DOHH2 (cell line): ENCODE measurements around the gene FXYD1.

Experiments used
- H3F3A ChIP-seq: fragments of 200-600 bp; sonication (generic), shearing (Covaris generic); 2 replicates; pipeline ENCODE4 v1.6.0; 2016; ENCODE audit warnings: antibody characterized with exemption, mild to moderate bottlenecking; ENCODE audit not compliant: control insufficient read depth, insufficient read depth
- H3K27ac ChIP-seq: fragments of 200-600 bp; sonication (generic); 2 replicates; pipeline ENCODE4 v1.5.1; 2014; ENCODE audit warnings: low read depth, mild to moderate bottlenecking, low read length, moderate library complexity
- H3K27me3 ChIP-seq: fragments of 200-600 bp; sonication (generic); 2 replicates; pipeline ENCODE4 v1.6.1; 2014; ENCODE audit warnings: mild to moderate bottlenecking, low read length, mixed read lengths; ENCODE audit not compliant: control insufficient read depth
- H3K36me3 ChIP-seq: fragments of 200-600 bp; sonication (generic); 2 replicates; pipeline ENCODE4 v1.6.1; 2014; ENCODE audit warnings: mild to moderate bottlenecking, low read length, moderate library complexity, mixed read lengths; ENCODE audit not compliant: control insufficient read depth
- H3K4me1 ChIP-seq: fragments of 200-600 bp; sonication (generic); 2 replicates; pipeline ENCODE4 v1.6.1; 2014; ENCODE audit warnings: mild to moderate bottlenecking, low read length, mixed read lengths; ENCODE audit not compliant: control insufficient read depth
- H3K4me2 ChIP-seq: fragments of 200-600 bp; sonication (generic); 2 replicates; pipeline ENCODE4 v1.6.0; 2014; ENCODE audit warnings: mild to moderate bottlenecking, low read length, moderate library complexity
- H3K4me3 ChIP-seq: fragments of 200-600 bp; sonication (generic); 2 replicates; pipeline ENCODE4 v1.5.1; 2014; ENCODE audit warnings: mild to moderate bottlenecking, low read length, mixed read lengths
- H3K79me2 ChIP-seq: fragments of 200-600 bp; sonication (generic); 2 replicates; pipeline ENCODE4 v1.6.1; 2014; ENCODE audit warnings: mild to moderate bottlenecking, low read length, mixed read lengths; ENCODE audit not compliant: control insufficient read depth
- H3K9me2 ChIP-seq: fragments of 200-600 bp; sonication (generic); replicated peaks from 2 replicates; pipeline ENCODE4 v1.6.1; 2014; ENCODE audit warnings: mild to moderate bottlenecking, low read length, mixed read lengths; ENCODE audit not compliant: control insufficient read depth
- H3K9me3 ChIP-seq: fragments of 200-600 bp; sonication (generic); 2 replicates; pipeline ENCODE4 v1.6.1; 2014; ENCODE audit warnings: antibody characterized with exemption, low read length, mixed read lengths; ENCODE audit not compliant: control insufficient read depth, insufficient read depth
- H4K20me1 ChIP-seq: fragments of 200-600 bp; sonication (generic); 2 replicates; pipeline ENCODE4 v1.6.0; 2014; ENCODE audit warnings: low read depth, mild to moderate bottlenecking, antibody characterized with exemption, low read length, moderate library complexity; ENCODE audit not compliant: control insufficient read depth, insufficient read depth
- EZH2phosphoT487 ChIP-seq: fragments of 200-600 bp; sonication (generic); IDR thresholded peaks from 2 replicates; pipeline ENCODE4 v1.6.1; 2017; ENCODE audit warnings: borderline replicate concordance, mild to moderate bottlenecking, antibody characterized with exemption, low read length, moderate library complexity, mixed read lengths
- TF ChIP-seq, protein P1 (sequence below): fragments of 200-600 bp; sonication (generic); IDR thresholded peaks from one replicate; pipeline ENCODE4 v1.5.1; 2014; ENCODE audit warnings: antibody characterized with exemption, mild to moderate bottlenecking, low read depth, low read length; ENCODE audit not compliant: poor library complexity, severe bottlenecking

The FXYD1 gene

DNA sequence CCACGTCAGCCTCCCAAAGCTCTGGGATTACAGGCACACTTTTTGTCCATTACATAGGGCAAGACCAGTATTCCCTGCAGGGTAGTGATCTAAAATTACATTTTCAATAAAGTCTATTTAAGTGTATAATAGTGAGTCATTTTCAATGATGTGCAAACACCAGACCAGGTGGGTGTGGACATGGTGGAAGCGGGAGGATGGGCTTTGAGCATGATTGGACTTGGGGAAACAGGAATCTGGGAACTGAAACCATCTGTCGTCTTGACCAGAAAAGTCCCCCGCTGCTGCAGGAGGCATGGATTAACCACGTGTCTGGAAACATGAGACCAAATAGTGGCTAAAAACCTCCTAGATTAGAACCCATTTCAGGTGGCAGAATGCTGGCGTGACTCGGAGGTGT is 18.1 kb upstream of the FXYD1 start:
- Histone ChIP-seq H3K27ac (no peak overlapping the region), H3F3A (no peaks in the 10 kb centered on the region), H3K4me2 (no peak overlapping the region)

DNA sequence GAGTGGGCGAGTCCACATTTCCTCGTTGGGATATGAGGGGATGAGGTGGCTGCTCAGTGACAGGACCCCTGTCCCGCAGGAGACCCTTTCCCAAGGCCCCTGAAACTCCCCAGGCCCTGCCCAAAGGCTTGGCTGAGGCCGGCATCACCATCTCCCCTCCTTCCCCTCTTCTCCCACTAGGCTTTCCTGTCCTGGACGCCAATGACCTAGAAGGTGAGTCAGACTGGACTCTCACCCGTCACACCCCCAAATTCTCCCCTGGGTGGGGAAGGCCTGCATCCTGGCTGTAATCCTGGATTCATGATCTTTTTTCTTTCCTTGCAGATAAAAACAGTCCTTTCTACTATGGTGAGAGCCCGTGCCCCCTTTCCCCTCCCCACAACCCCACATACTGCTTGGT is 17.7 kb upstream of the FXYD1 start:
- Histone ChIP-seq H4K20me1 (no peaks in the 10 kb centered on the region; the same call in 1 of the 2 replicates), H3K79me2 (no peaks in the 10 kb centered on the region), H3K4me1 (peaks cover 16% of the 10 kb centered on the region), H3K9me2 (no peaks in the 10 kb centered on the region), H3K36me3 (no peaks in the 10 kb centered on the region), H3K9me3 (no peaks in the 10 kb centered on the region), H3K4me2 (no peak overlapping the region), H3K27me3 (peaks cover 7% of the 10 kb centered on the region), H3K4me3 (no peak overlapping the region), H3K27ac (no peak overlapping the region), H3F3A (no peaks in the 10 kb centered on the region)
- TF ChIP-seq, protein P1, sequence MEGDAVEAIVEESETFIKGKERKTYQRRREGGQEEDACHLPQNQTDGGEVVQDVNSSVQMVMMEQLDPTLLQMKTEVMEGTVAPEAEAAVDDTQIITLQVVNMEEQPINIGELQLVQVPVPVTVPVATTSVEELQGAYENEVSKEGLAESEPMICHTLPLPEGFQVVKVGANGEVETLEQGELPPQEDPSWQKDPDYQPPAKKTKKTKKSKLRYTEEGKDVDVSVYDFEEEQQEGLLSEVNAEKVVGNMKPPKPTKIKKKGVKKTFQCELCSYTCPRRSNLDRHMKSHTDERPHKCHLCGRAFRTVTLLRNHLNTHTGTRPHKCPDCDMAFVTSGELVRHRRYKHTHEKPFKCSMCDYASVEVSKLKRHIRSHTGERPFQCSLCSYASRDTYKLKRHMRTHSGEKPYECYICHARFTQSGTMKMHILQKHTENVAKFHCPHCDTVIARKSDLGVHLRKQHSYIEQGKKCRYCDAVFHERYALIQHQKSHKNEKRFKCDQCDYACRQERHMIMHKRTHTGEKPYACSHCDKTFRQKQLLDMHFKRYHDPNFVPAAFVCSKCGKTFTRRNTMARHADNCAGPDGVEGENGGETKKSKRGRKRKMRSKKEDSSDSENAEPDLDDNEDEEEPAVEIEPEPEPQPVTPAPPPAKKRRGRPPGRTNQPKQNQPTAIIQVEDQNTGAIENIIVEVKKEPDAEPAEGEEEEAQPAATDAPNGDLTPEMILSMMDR, result no peak
- no peak for TF ChIP-seq EZH2phosphoT487

More for the DNA sequence above, 18.1 kb upstream of the FXYD1 start:
- peaks cover 7% of the 10 kb centered on the region for H3K27me3 ChIP-seq
- TF ChIP-seq EZH2phosphoT487, result no peak
- TF ChIP-seq, protein P1, result no peak
- H3K79me2 ChIP-seq, result no peaks in the 10 kb centered on the region
- no peak overlapping the region for H3K4me3 ChIP-seq
- H3K9me3 ChIP-seq, result no peaks in the 10 kb centered on the region
- H3K36me3 ChIP-seq, result no peaks in the 10 kb centered on the region
- H3K9me2 ChIP-seq, result no peaks in the 10 kb centered on the region
- H4K20me1 ChIP-seq, result no peaks in the 10 kb centered on the region; the same call in 1 of the 2 replicates
- peaks cover 16% of the 10 kb centered on the region for H3K4me1 ChIP-seq

DNA sequence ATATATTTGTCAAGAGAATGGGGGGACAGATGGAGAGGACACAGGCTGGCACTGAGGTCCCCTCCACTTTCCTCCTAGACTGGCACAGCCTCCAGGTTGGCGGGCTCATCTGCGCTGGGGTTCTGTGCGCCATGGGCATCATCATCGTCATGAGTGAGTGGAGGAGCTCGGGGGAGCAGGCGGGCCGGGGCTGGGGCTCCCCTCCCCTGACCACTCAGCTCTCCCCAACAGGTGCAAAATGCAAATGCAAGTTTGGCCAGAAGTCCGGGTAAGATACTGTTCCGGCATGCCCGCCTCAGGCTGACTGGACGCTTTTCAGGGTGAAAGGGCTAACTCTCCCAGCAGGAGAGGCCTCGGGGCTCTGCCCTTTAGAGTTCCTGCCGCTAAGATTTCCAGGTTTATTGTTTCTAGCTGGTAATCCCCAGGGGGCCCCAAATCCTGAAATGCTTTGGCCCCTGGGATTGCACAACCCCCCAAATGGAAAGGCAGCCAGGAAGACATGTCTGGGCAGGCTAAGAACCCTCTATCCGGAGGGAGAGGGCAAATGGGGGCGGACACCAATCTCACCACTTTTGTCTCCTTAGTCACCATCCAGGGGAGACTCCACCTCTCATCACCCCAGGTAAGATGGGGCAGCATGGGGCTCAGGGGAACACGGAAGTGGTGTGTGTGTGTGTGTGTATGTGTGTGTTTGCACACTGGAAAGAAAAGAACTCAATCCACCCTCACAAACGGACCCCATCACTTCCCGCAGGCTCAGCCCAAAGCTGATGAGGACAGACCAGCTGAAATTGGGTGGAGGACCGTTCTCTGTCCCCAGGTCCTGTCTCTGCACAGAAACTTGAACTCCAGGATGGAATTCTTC is 15.7 kb upstream of the FXYD1 start:
- peaks cover 16% of the 10 kb centered on the region for H3K4me1 ChIP-seq
- no peak overlapping the region for H3K27ac ChIP-seq
- H4K20me1 ChIP-seq, result no peaks in the 10 kb centered on the region; the same call in 1 of the 2 replicates
- H3K9me2 ChIP-seq, result no peaks in the 10 kb centered on the region
- TF ChIP-seq, protein P1, result no peak
- no peak for TF ChIP-seq EZH2phosphoT487
- H3K27me3 ChIP-seq, result peaks cover 7% of the 10 kb centered on the region
- H3K9me3 ChIP-seq, result no peaks in the 10 kb centered on the region
- H3K79me2 ChIP-seq, result no peaks in the 10 kb centered on the region
- no peaks in the 10 kb centered on the region for H3F3A ChIP-seq
- no peak overlapping the region for H3K4me3 ChIP-seq
- H3K4me2 ChIP-seq, result no peak overlapping the region
- H3K36me3 ChIP-seq, result no peaks in the 10 kb centered on the region
